Brain microvascular endothelial cell (primary cell): Measurements from ENCODE around the gene CCDC141.
A peak's percentile ranks its signal among the peaks of the same experiment; 100 is the strongest.
"Not testable (repeated sequence)": the region's sequence is repeated elsewhere in the genome, so short reads cannot be mapped to it uniquely, and the experiment has no call there.

Source experiments
- DNase-seq: peaks from one replicate; pipeline ENCODE4 v3.0.0-alpha.2; 2020
- H3K27ac ChIP-seq: fragments of 250-450 bp; sonication (Bioruptor Pico); 2 replicates; pipeline ENCODE4 v1.5.1; 2020; ENCODE audit warnings: mild to moderate bottlenecking, moderate library complexity
- H3K27me3 ChIP-seq: fragments of 250-450 bp; sonication (Bioruptor Pico); replicated peaks from 2 replicates; pipeline ENCODE4 v1.5.1; 2020; ENCODE audit warnings: mild to moderate bottlenecking
- H3K36me3 ChIP-seq: fragments of 250-450 bp; sonication (Bioruptor Pico); replicated peaks from 2 replicates; pipeline ENCODE4 v1.5.1; 2020; ENCODE audit warnings: mild to moderate bottlenecking
- H3K4me3 ChIP-seq: 2 replicates; pipeline ENCODE4 v1.5.1; 2011; ENCODE audit warnings: low read depth, mild to moderate bottlenecking, control low read depth, low read length, moderate library complexity
- in situ Hi-C: cut with HindIII; loops from 2 replicates; pipeline ENCODE4 v1.10.0; 2017; ENCODE audit warnings: low sequenced_read_pairs, low pct_ligation_motif_present
- TF ChIP-seq, protein P1 (sequence below): IDR thresholded peaks from 2 replicates; pipeline ENCODE4 v1.5.1; 2011; ENCODE audit warnings: low read depth, mild to moderate bottlenecking, moderate library complexity, low read length, control low read depth, inconsistent platforms; ENCODE audit errors: missing control alignments

The CCDC141 gene

DNA sequence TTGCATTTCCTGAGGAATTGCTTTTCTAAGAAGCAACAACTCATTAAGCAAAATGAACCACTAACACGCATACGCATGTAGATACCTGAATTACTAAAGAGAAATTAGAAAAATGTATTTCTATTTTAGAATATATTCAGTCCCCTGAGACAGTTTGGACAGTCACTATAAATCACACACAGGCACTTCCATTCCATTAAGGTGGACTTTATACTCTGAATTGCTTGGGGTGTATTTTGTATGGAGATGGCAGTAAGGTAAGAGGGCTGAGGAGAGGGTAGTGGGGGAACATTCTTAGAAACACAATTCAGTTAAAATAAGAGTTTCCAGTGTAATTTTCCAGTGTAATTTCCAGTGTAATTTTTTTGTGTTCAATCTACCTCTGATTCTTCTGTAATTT lies 1.8 kb downstream of the CCDC141 start:
- no peaks in the 10 kb centered on the region for H3K36me3 ChIP-seq
- DNase-seq: no peak
- no peaks in the 10 kb centered on the region for H3K27me3 ChIP-seq
- in situ Hi-C loops: no loop called here
- TF ChIP-seq, protein P1, sequence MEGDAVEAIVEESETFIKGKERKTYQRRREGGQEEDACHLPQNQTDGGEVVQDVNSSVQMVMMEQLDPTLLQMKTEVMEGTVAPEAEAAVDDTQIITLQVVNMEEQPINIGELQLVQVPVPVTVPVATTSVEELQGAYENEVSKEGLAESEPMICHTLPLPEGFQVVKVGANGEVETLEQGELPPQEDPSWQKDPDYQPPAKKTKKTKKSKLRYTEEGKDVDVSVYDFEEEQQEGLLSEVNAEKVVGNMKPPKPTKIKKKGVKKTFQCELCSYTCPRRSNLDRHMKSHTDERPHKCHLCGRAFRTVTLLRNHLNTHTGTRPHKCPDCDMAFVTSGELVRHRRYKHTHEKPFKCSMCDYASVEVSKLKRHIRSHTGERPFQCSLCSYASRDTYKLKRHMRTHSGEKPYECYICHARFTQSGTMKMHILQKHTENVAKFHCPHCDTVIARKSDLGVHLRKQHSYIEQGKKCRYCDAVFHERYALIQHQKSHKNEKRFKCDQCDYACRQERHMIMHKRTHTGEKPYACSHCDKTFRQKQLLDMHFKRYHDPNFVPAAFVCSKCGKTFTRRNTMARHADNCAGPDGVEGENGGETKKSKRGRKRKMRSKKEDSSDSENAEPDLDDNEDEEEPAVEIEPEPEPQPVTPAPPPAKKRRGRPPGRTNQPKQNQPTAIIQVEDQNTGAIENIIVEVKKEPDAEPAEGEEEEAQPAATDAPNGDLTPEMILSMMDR: no peak
- no peak overlapping the region for H3K4me3 ChIP-seq
- no peak overlapping the region for H3K27ac ChIP-seq

DNA sequence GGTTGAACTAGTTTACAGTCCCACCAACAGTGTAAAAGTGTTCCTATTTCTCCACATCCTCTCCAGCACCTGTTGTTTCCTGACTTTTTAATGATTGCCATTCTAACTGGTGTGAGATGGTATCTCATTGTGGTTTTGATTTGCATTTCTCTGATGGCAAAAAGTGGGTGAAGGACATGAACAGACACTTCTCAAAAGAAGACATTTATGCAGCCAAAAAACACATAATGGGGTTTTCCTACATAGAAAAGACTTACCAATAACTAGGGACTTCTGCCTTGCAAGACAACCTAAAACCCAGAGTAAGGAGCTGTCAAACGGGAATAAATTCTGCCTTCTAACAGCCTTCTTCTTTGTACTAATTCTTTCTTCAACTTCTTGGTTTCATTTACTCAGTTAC lies 4.3 kb downstream of the CCDC141 start:
- in situ Hi-C loops, H3K36me3 ChIP-seq, H3K4me3 ChIP-seq, DNase-seq, H3K27ac ChIP-seq, H3K27me3 ChIP-seq: not testable (repeated sequence)

DNA sequence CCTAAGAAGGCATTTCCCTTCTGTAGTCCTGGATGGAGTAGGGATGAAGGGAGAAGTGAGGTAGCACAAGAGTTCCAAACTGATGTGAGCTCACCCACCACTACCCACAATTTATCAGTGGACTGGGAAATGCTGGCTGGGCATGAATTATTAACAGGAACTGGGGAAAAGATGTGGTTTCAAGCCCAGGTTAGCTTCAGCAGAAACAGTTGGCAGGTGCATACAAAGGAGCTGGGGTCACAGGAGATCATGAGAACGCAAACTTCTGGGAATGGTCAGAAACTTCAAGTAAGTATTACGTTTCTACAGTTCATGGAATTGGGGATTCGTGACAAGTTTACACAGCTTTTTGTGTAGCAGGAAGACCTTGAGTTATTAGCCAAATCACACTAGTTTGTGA lies 5.4 kb downstream of the CCDC141 start:
- DNase-seq: no peak
- TF ChIP-seq, protein P1: no peak
- no peaks in the 10 kb centered on the region for H3K27me3 ChIP-seq
- H3K36me3 ChIP-seq: no peaks in the 10 kb centered on the region
- H3K4me3 ChIP-seq: no peak overlapping the region
- in situ Hi-C loops: no loop called here
- H3K27ac ChIP-seq: no peak overlapping the region

GRCh38 chr2:179037807-179038206 lies 12.1 kb downstream of the CCDC141 start:
- Histone ChIP-seq H3K4me3 (no peak overlapping the region), H3K27me3 (no peaks in the 10 kb centered on the region), H3K27ac (no peak overlapping the region), H3K36me3 (no peaks in the 10 kb centered on the region)
- in situ Hi-C loops: no loop called here
- TF ChIP-seq, protein P1: no peak
- no peak for DNase-seq

- Histone ChIP-seq H3K27ac (no peak overlapping the region), H3K27me3 (no peaks in the 10 kb centered on the region), H3K4me3 (no peak overlapping the region), H3K36me3 (no peaks in the 10 kb centered on the region)
- TF ChIP-seq, protein P1: no peak
- in situ Hi-C loops: no loop called here
- DNase-seq: no peak
Observed at GRCh38 chr2:179036353-179036905, 13.5 kb downstream of the CCDC141 start.

DNA sequence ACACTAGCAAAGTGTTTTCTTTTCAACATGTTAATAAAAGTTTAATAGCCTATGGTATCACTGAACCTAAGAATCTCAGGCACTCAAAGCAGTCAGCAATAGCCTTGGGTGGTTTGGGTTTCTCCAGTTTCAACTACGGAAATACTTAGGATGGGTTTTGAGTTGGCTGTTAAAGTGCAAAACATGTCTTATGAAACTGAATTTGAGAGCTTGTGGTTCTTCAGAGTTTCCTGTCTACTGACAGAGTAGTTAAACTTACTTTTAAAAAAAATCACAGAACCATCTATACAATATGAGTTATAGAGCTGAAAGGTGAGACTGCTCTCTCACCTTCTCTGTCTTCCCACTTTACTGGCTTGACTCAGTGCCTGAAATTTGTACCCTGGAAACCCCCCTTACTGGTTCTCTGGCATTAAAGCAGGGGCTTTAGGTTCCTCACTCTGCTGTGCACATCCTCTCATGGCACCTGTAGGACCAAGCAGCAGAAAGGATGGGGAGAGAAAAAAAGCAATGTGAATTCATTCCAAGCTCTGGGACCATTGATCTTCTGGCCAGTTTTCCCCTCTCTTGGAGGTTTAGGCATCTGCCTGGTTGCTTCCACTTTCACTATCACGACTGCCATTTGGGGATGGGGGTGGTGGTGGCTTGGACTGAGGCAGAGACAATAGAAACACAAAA lies 18.1 kb downstream of the CCDC141 start:
- Histone ChIP-seq H3K36me3 (no peaks in the 10 kb centered on the region), H3K27me3 (no peaks in the 10 kb centered on the region), H3K27ac (no peak overlapping the region), H3K4me3 (no peak overlapping the region)
- in situ Hi-C loops: no loop called here
- peak; percentile 22 for DNase-seq
- TF ChIP-seq, protein P1: no peak
